DOHH2 (cell line): ENCODE results near the gene TMEM131.
"Not testable (repeated sequence)": the region's sequence is repeated elsewhere in the genome, so short reads cannot be mapped to it uniquely, and the experiment has no call there.

Experiments
- CTCF ChIP-seq: fragments of 200-600 bp; sonication (generic); IDR thresholded peaks from one replicate; pipeline ENCODE4 v1.5.1; 2014; ENCODE audit warnings: antibody characterized with exemption, mild to moderate bottlenecking, low read depth, low read length; ENCODE audit not compliant: poor library complexity, severe bottlenecking
- EZH2phosphoT487 ChIP-seq: fragments of 200-600 bp; sonication (generic); IDR thresholded peaks from 2 replicates; pipeline ENCODE4 v1.6.1; 2017; ENCODE audit warnings: borderline replicate concordance, mild to moderate bottlenecking, antibody characterized with exemption, low read length, moderate library complexity, mixed read lengths

GRCh38 chr2:97956753-97957152 lies 39.0 kb downstream of the TMEM131 start:
- TF ChIP-seq CTCF, EZH2phosphoT487: not testable (repeated sequence)
